ENCODE results near the gene CALCR.
"Not testable (repeated sequence)": the region's sequence is repeated elsewhere in the genome, so short reads cannot be mapped to it uniquely, and the experiment has no call there.

Gene CALCR

DNA sequence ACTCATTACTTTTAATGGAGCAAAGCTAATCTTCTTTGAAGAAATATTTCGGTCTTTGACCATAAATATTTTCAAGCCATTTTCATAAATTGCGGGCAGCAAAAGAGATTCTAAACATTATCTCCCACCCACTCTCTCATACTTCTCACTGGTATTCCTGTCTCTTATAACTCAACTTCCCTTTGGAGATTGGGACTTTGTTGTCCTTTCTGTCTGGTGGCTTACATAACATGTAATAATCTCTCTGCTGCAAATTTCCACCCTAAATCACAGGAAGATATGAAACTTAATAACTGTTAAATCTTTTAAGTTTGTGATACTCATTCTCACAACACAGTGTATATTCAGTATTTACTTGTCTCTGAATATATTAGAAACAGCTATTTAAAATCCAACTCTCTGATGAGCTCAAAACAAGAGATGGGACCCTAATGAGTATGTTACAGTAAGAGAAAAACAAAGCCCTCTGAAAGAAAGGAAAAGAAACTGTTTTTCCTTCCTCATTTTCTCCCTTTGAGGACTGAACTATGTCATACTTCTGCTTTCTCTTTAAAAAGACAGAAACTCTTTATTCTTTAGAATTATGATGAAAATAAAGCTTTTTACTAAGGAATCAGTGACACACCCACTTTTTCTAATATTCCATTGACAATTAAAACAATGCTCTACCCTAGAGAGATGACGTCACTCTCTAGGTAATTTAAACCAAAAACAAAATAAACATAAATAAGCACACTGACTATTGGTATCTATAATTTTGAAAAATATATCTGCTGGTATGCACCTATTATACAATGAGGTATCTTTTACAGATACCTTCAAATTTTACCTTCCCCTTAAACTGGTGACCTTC, 14.7 kb downstream of the CALCR start:
- no peak for DNase-seq

DNA sequence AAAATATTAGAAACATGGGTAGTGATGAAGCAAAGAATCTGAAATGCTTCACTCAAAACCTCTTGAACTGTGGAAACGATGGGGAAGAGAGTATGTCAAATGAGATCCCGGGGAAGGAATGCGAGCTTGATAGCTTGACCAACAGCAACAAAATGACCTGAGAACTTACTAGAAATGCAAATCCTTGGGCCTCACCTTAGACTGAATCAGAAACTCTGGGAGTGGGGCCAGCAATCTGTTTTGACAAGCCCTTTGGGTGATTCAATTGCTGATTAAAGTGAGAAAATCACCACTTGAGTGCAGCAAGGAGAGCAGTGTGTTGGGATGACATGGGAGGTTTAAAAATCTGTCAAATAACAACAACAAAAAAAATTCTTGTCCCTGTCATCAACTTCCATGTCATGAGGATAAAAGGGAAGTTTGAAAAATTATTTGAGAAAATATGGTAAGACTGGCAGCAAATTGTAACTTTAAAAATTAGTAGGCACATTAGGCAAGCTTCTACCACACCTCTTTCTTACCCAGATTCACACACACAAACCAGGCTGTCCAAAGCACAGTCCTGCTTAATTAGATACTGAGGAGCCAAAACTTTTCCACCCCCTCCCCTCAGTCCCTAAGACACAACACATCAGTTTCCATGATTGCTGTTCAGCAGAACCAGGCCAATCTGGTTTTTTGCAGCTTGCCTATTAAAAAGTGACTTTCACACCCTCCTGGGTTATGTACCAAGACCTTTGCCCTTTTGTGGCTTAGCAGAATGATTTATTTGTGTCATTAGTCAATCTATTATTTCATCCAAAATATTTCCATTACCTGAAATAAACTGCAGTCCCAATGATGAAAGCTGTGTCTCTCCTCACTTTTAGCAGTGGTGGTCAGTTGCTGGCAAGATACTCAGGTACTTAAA, 15.6 kb downstream of the CALCR start:
- no peak for DNase-seq

DNA sequence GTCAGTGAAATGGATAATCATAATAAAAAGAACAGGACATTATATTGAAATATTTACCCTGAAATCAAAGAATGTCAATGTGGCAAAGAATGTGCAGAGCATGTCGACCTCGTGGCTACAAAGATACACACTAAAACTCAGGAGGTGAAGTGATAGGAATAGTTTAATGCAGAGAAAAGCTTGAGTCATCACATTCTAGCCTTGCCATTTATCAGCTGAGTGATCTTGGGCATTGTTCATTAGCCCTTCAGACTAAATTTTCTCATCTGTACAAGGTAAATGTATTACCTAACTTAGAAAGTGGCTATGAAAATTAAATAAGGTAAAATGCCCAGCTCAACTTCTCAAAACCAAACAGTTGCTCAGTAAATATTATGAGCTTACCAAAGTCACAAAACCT, 22.6 kb downstream of the CALCR start:
- DNase-seq: no peak

GRCh38 chr7:93551063-93551895, 23.2 kb downstream of the CALCR start:
- no peak for DNase-seq

GRCh38 chr7:93547716-93548115, 26.8 kb downstream of the CALCR start:
- DNase-seq: no peak

- no peak for DNase-seq
These were observed 29.8 kb downstream of the CALCR start for GRCh38 chr7:93544691-93545090.

- DNase-seq: no peak
These were observed 36.5 kb downstream of the CALCR start for GRCh38 chr7:93538061-93538460.

GRCh38 chr7:93535616-93536015, 38.9 kb downstream of the CALCR start:
- no peak for DNase-seq

GRCh38 chr7:93530701-93531100, 43.8 kb downstream of the CALCR start:
- DNase-seq: no peak

- DNase-seq: no peak
These were observed 57.7 kb downstream of the CALCR start for GRCh38 chr7:93516834-93517233.

- no peak for DNase-seq
These were observed 59.4 kb downstream of the CALCR start for GRCh38 chr7:93515144-93515543.

- no peak for DNase-seq
These were observed 65.2 kb downstream of the CALCR start for GRCh38 chr7:93509303-93509702.

GRCh38 chr7:93503088-93503487, 71.4 kb downstream of the CALCR start:
- no peak for DNase-seq

DNA sequence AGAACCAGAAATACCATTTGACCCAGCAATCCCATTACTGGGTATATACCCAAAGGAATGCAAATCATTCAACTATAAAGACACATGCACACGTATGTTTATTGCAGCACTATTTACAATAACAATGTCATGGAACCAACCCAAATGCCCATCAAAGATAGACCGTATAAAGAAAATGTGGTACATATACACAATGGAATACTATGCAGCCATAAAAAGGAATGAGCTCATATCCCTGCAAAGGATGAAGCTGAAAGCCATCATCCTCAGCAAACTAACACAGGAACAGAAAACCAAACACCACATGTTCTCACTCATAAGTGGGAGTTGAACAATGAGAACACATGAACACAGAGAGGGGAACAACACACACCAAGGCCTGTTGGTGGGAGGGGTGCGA, 82.7 kb downstream of the CALCR start:
- DNase-seq: not testable (repeated sequence)

DNA sequence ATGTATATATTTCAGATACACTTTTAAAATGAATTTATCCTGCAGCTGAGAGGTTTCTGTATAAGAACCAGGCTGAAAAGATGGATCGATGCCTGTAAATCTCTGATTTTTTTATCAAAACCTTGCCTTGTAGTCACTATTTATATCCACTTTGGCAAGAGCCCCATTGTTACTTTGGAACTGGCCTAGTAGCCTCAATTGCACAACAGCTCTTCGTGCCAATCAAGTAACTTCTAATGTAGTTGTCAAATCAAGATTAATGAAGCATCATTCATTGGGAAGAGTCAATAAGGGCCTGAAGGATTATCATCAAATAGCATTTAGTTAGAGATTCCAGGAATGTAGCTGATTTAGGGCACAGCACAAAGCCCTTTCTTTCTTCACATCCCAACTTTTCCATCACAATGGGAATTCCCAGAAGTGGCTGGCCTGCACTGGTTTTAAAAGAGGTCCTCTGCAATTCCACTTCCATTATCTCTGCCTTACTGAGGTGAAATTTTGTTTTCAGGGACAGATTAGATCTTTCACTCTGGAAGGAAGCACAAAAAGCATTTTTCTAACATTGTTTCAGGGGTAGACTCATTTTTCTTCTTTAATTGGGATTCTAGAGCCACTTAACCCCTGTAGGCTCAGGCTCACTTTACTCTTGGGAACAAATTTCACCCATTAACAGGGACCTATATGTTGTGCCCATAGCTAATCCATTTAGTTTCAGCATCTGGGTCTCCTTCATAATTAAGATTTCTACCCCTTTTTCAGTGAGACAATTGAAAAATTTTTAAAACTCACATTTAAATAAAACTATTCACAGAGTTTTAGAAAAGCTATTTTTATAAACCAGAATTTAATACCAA, 97.8 kb downstream of the CALCR start:
- no peak for DNase-seq

- no peak for DNase-seq
These were observed 98.7 kb downstream of the CALCR start for GRCh38 chr7:93475811-93476210.

GRCh38 chr7:93471456-93471855, 103.1 kb downstream of the CALCR start:
- DNase-seq: no peak

GRCh38 chr7:93463764-93464163, 110.8 kb downstream of the CALCR start:
- DNase-seq: no peak

DNA sequence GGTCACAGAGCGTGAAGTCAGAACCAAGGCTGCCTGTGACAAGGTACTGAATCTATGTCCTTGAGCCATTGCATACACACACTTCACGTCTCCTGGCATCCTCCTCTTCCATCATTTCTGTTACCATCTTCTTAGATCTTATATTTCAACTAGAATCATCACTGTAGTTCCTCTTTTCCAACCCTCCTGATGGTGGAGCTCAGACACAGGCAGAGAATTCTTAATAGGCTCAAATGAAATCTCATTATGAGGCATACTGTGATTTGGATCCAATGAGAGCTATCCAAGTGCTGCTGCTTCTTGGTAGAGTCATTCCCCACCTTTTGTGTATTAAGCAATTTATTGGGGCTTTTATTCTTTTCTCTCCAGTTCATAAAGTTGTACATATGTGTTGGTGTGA, 113.2 kb downstream of the CALCR start:
- DNase-seq: no peak

- DNase-seq: no peak
These were observed 121.3 kb downstream of the CALCR start for GRCh38 chr7:93453262-93453661.

DNA sequence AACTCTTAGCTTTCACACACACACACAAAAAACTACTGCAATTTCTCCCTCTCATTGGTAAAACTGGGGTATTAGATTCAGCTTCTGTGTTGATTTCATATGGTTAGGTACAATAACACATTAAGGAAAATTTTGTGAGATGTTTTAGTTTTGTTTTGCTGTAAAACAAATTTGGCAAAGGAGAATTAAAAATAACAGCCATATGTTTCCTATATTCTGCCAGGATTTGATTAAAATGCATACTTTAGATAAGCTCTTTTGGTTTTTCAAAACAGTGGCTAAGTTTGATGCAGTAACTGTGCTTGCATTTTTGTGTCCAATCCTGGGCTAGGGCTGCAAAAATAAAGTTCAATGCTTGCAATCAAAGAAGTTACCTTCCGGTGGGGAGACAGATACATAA, 126.3 kb downstream of the CALCR start:
- no peak for DNase-seq

DNA sequence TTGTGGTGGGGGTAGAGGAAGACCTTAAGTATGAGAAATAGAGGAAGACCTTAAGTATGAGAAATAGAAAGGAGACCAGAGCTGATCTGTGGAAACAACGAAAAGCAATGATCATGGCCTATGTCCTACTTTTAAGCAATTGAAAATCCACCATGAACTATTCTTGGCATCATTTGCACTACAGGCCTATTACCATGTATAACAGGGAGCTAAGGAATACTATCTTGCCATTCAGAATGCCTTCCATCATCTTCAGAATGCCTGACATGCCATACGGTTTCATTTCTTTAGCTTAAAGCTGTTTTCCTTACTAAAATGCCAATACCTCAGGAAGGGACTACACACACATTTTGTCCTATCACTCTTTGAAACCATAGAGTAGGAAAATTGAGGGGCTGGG, 127.0 kb downstream of the CALCR start:
- no peak for DNase-seq

All from activated CD4-positive, alpha-beta T cell treated with anti-CD3 and anti-CD28 coated beads for 48 hours (primary cell).